ENCODE results near the gene NEDD9.

DNA sequence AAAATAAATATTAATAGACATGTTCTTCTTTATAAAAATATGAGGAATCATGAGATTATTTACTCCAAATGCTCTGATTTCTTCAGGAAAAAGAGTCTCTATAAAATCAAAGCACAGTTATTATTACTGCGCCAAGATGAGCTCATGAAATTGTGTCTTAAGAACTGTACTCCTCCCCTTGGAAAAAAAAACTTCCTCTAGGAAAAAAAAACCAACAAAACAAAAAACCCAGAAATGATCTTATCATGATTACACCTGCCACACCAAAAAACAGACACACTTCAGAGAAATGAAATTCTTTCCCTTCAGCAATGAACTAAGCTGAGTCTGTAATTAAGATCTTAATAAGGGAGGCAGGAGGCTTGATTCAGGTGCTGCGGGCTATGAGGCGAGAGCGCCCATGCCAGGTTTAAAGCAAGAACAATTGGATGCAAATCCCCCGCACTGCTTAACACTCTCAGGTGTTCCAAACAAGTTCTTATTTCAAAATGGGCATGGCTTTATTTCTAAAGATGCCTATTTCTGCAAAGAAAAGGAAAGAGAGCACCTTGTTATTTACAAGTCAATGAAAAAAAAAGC is 9.1 kb downstream of the NEDD9 start:
- TF ChIP-seq, protein P1, sequence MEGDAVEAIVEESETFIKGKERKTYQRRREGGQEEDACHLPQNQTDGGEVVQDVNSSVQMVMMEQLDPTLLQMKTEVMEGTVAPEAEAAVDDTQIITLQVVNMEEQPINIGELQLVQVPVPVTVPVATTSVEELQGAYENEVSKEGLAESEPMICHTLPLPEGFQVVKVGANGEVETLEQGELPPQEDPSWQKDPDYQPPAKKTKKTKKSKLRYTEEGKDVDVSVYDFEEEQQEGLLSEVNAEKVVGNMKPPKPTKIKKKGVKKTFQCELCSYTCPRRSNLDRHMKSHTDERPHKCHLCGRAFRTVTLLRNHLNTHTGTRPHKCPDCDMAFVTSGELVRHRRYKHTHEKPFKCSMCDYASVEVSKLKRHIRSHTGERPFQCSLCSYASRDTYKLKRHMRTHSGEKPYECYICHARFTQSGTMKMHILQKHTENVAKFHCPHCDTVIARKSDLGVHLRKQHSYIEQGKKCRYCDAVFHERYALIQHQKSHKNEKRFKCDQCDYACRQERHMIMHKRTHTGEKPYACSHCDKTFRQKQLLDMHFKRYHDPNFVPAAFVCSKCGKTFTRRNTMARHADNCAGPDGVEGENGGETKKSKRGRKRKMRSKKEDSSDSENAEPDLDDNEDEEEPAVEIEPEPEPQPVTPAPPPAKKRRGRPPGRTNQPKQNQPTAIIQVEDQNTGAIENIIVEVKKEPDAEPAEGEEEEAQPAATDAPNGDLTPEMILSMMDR (IDR thresholded peaks at IDR 0.05), result no peak
- TF ChIP-seq POLR2AphosphoS5 (IDR thresholded peaks at IDR 0.05), result no peak
- no peak for TF ChIP-seq EP300 (IDR thresholded peaks at IDR 0.05; ENCODE audit: low read depth)
- TF ChIP-seq POLR2A (IDR thresholded peaks at IDR 0.05), result no peak
